ENCODE measurements around the gene KRTAP10-10. TPM values are rescaled to one million over a fixed set of nuclear protein-coding genes. Genes with fewer than 3 reads are reported as not detected.
"Not testable (repeated sequence)": the region's sequence is repeated elsewhere in the genome, so short reads cannot be mapped to it uniquely, and the experiment has no call there.

The KRTAP10-10 gene
- not detected for polyA plus RNA-seq (ENCODE audit: insufficient read length)

GRCh38 chr21:44637018-44637850 is at the start of gene KRTAP10-10:
Gene KRTAP10-10 (plus strand): TSS chr21:44637356. CDS start chr21:44637418, 62 bp downstream.
- DNase-seq, result no peak

GRCh38 chr21:44589094-44589493 is 48.1 kb upstream of the KRTAP10-10 start:
- DNase-seq, result no peak

GRCh38 chr21:44589586-44590305 is 47.4 kb upstream of the KRTAP10-10 start:
- DNase-seq, result no peak

- no peak for DNase-seq
Observed at GRCh38 chr21:44590311-44590721, 46.8 kb upstream of the KRTAP10-10 start.

- DNase-seq, result not testable (repeated sequence)
Observed at GRCh38 chr21:44590897-44591800, 46.0 kb upstream of the KRTAP10-10 start.

GRCh38 chr21:44591801-44592130 is 45.4 kb upstream of the KRTAP10-10 start:
- not testable (repeated sequence) for DNase-seq

GRCh38 chr21:44592446-44593311 is 44.5 kb upstream of the KRTAP10-10 start, which contains the start of gene KRTAP10-6:
Gene KRTAP10-6 (minus strand): TSS chr21:44592505. CDS start chr21:44592484, 21 bp downstream.
- DNase-seq, result no peak

- DNase-seq, result no peak
Observed at GRCh38 chr21:44593598-44594405, 43.4 kb upstream of the KRTAP10-10 start.

GRCh38 chr21:44594406-44594916 is 42.7 kb upstream of the KRTAP10-10 start:
- no peak for DNase-seq

- DNase-seq, result no peak
Observed at GRCh38 chr21:44595524-44595923, 41.6 kb upstream of the KRTAP10-10 start.

GRCh38 chr21:44596068-44596725 is 41.0 kb upstream of the KRTAP10-10 start:
- DNase-seq, result no peak

GRCh38 chr21:44598061-44598460 is 39.1 kb upstream of the KRTAP10-10 start:
- no peak for DNase-seq

- DNase-seq, result no peak
Observed at GRCh38 chr21:44599264-44600029, 37.7 kb upstream of the KRTAP10-10 start.

- DNase-seq, result not testable (repeated sequence)
Observed at GRCh38 chr21:44600118-44600978, 36.8 kb upstream of the KRTAP10-10 start, which contains the start of gene KRTAP10-7. Gene KRTAP10-7 (plus strand): TSS chr21:44600597. CDS start chr21:44600622, 25 bp downstream.

GRCh38 chr21:44601091-44601490 is 36.1 kb upstream of the KRTAP10-10 start:
- DNase-seq, result not testable (repeated sequence)

- DNase-seq, result no peak
Observed at GRCh38 chr21:44601596-44602462, 35.3 kb upstream of the KRTAP10-10 start.

GRCh38 chr21:44602463-44602850 is 34.7 kb upstream of the KRTAP10-10 start:
- no peak for DNase-seq

Data from hindlimb muscle (tissue), 1 donor.